OCI-LY7 (cell line): Measurements from ENCODE around the gene ANKLE1.

Source experiments
- EZH2phosphoT487 ChIP-seq: fragments of 200-600 bp; sonication (generic); IDR thresholded peaks from 2 replicates; pipeline ENCODE4 v1.6.1; 2018; ENCODE audit warnings: low read depth, borderline replicate concordance, mild to moderate bottlenecking, mixed run types, antibody characterized with exemption, low read length, moderate library complexity, mixed read lengths
- TF ChIP-seq, protein P1 (sequence below): fragments of 200-600 bp; sonication (generic); conservative IDR thresholded peaks from 2 replicates; pipeline ENCODE4 v1.5.1; 2014; ENCODE audit warnings: mild to moderate bottlenecking, antibody characterized with exemption, low read length, moderate library complexity, mixed read lengths

DNA sequence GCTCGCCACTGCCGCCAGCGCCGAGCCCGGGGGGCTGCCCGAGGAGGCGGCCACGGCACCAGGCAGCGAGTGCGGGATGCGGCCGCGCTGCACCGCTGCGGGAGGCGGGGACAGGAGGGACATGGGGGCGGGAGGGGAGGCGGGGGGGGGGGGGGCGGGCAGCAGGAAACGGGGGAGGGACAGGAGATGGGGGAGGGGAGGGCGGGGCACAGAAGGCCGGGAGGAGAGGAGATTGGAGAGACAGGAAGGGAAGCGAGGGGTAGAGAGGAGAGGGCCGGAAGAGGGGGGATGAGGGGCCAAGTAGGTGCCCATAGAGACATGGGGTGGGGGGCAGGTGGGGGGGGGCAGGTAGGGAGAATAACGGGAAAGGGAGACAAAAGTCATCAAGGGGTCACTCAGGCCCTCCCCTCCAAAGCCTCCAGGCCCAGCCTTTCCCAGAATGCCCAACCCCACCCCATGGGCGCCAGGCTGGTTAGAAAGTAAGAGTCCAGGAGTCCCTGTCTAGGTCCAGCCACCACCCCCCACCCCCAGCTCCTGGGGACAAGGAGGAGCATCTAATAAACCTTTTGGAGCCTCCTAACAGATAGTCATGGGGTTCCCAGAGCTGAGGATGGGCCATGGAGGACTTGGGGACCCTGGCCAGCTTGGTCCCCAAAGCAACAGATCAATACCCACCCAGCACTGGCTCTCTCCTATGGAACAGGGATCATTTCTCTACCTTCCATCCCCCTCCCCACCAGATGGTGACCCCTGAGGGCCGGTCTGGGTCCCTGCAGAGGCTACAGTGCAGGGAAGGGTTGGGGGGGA is 45.5 kb upstream of the ANKLE1 start:
- TF ChIP-seq, protein P1, sequence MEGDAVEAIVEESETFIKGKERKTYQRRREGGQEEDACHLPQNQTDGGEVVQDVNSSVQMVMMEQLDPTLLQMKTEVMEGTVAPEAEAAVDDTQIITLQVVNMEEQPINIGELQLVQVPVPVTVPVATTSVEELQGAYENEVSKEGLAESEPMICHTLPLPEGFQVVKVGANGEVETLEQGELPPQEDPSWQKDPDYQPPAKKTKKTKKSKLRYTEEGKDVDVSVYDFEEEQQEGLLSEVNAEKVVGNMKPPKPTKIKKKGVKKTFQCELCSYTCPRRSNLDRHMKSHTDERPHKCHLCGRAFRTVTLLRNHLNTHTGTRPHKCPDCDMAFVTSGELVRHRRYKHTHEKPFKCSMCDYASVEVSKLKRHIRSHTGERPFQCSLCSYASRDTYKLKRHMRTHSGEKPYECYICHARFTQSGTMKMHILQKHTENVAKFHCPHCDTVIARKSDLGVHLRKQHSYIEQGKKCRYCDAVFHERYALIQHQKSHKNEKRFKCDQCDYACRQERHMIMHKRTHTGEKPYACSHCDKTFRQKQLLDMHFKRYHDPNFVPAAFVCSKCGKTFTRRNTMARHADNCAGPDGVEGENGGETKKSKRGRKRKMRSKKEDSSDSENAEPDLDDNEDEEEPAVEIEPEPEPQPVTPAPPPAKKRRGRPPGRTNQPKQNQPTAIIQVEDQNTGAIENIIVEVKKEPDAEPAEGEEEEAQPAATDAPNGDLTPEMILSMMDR: no peak
- no peak for TF ChIP-seq EZH2phosphoT487
